Measurements from ENCODE around the gene PDPN.

Gene PDPN

GRCh38 chr1:13583966-13584791, 547 bp downstream of the PDPN start (continued):
- TF ChIP-seq ZNF335 (tag by site-specific recombination; conservative IDR thresholded peaks at IDR 0.05) (peak; percentile 99), FEZF1 (tag by site-specific recombination; IDR thresholded peaks at IDR 0.05) (no peak), EGR2 (tag by site-specific recombination; IDR thresholded peaks at IDR 0.05; ENCODE audit: low read depth) (0 out of 2 replicates have a peak, but pooled peaks have one; percentile 33), ZFP37 (tag by site-specific recombination; IDR thresholded peaks at IDR 0.05) (peak; percentile 67; the same call in 1 of the 2 replicates), BCL11B (tag by site-specific recombination; IDR thresholded peaks at IDR 0.05; ENCODE audit: low read depth) (no peak), ZBTB1 (tag by site-specific recombination; IDR thresholded peaks at IDR 0.05) (no peak), KLF9 (tag by site-specific recombination; IDR thresholded peaks at IDR 0.05; ENCODE audit: low read depth) (0 out of 2 replicates have a peak, but pooled peaks have one; percentile 25), HOXA7 (CRISPR knock-in tag; IDR thresholded peaks at IDR 0.05; ENCODE audit: borderline replicate concordance) (no peak), ZNF2 (tag by site-specific recombination; IDR thresholded peaks at IDR 0.05) (peak; percentile 62), SCRT2 (tag by site-specific recombination; IDR thresholded peaks at IDR 0.05) (peak; percentile 81), ZNF121 (tag by site-specific recombination; IDR thresholded peaks at IDR 0.05) (peak; percentile 68), PATZ1 (tag by site-specific recombination; IDR thresholded peaks at IDR 0.05) (peak; percentile 7; the same call in 1 of the 2 replicates), ZNF324 (tag by site-specific recombination; IDR thresholded peaks at IDR 0.05) (0 out of 2 replicates have a peak, but pooled peaks have one; percentile 65), ZNF777 (tag by site-specific recombination; IDR thresholded peaks at IDR 0.05; ENCODE audit: borderline replicate concordance) (peak; percentile 60; the same call in 1 of the 2 replicates), ZFHX2 (tag by site-specific recombination; conservative IDR thresholded peaks at IDR 0.05) (peak; percentile 40), ZNF600 (tag by site-specific recombination; IDR thresholded peaks at IDR 0.05) (peak; percentile 65), KLF1 (tag by site-specific recombination; IDR thresholded peaks at IDR 0.05) (peak; percentile 22), ZIC2 (tag by site-specific recombination; IDR thresholded peaks at IDR 0.05) (peak; percentile 93), ZNF416 (tag by site-specific recombination; IDR thresholded peaks at IDR 0.05) (no peak), ZNF341 (tag by site-specific recombination; IDR thresholded peaks at IDR 0.05; ENCODE audit: low read depth) (peak; percentile 57), ZNF394 (tag by site-specific recombination; IDR thresholded peaks at IDR 0.05; ENCODE audit: borderline replicate concordance) (peak; percentile 19), ZNF366 (tag by site-specific recombination; conservative IDR thresholded peaks at IDR 0.05) (0 out of 2 replicates have a peak, but pooled peaks have one; percentile 10), GLIS2 (tag by site-specific recombination; IDR thresholded peaks at IDR 0.05) (peak; percentile 86), ZNF501 (tag by site-specific recombination; IDR thresholded peaks at IDR 0.05) (peak; percentile 84; the same call in 1 of the 2 replicates), ZNF596 (tag by site-specific recombination; IDR thresholded peaks at IDR 0.05) (no peak)
- TF ChIP-seq, protein P1, sequence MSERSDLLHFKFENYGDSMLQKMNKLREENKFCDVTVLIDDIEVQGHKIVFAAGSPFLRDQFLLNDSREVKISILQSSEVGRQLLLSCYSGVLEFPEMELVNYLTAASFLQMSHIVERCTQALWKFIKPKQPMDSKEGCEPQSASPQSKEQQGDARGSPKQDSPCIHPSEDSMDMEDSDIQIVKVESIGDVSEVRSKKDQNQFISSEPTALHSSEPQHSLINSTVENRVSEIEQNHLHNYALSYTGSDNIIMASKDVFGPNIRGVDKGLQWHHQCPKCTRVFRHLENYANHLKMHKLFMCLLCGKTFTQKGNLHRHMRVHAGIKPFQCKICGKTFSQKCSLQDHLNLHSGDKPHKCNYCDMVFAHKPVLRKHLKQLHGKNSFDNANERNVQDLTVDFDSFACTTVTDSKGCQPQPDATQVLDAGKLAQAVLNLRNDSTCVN (tag by site-specific recombination; optimal IDR thresholded peaks at IDR 0.05), result peak; percentile 79
- TF ChIP-seq, protein P2, sequence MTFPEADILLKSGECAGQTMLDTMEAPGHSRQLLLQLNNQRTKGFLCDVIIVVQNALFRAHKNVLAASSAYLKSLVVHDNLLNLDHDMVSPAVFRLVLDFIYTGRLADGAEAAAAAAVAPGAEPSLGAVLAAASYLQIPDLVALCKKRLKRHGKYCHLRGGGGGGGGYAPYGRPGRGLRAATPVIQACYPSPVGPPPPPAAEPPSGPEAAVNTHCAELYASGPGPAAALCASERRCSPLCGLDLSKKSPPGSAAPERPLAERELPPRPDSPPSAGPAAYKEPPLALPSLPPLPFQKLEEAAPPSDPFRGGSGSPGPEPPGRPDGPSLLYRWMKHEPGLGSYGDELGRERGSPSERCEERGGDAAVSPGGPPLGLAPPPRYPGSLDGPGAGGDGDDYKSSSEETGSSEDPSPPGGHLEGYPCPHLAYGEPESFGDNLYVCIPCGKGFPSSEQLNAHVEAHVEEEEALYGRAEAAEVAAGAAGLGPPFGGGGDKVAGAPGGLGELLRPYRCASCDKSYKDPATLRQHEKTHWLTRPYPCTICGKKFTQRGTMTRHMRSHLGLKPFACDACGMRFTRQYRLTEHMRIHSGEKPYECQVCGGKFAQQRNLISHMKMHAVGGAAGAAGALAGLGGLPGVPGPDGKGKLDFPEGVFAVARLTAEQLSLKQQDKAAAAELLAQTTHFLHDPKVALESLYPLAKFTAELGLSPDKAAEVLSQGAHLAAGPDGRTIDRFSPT (tag by site-specific recombination; IDR thresholded peaks at IDR 0.05), result 0 out of 2 replicates have a peak, but pooled peaks have one; percentile 33

All from HEK293 (cell line).